HG02970 (cell line): ENCODE measurements around the gene KIR3DL2.
"Not testable (repeated sequence)": the region's sequence is repeated elsewhere in the genome, so short reads cannot be mapped to it uniquely, and the experiment has no call there.

ENCODE experiments used
- ATAC-seq: cut with Tn5 transposase; IDR thresholded peaks from one replicate; pipeline ENCODE4 v1.9.1; 2021; ENCODE audit warnings: mild to moderate bottlenecking, moderate library complexity, moderate number of reproducible peaks; ENCODE audit not compliant: unreplicated experiment, low FRiP score

The KIR3DL2 gene

GRCh38 chr19:54850061-54850640, at the start of gene KIR3DL2:
Gene KIR3DL2 (plus strand): TSS chr19:54850443. CDS start chr19:54850476, 33 bp downstream.
- ATAC-seq, result not testable (repeated sequence)

GRCh38 chr19:54803410-54803809, 46.8 kb upstream of the KIR3DL2 start, which contains the start of gene KIR2DL4:
Gene KIR2DL4 (plus strand): TSS chr19:54803610. CDS start chr19:54803652, 42 bp downstream.
- no peak for ATAC-seq

GRCh38 chr19:54804101-54804500, 46.1 kb upstream of the KIR3DL2 start:
- ATAC-seq, result no peak

- ATAC-seq, result no peak
Observed at GRCh38 chr19:54804571-54804970, 45.7 kb upstream of the KIR3DL2 start.

- no peak for ATAC-seq
Observed at GRCh38 chr19:54805665-54806515, 44.4 kb upstream of the KIR3DL2 start.

- ATAC-seq, result no peak
Observed at GRCh38 chr19:54806516-54806838, 43.8 kb upstream of the KIR3DL2 start.

GRCh38 chr19:54814571-54814970, 35.7 kb upstream of the KIR3DL2 start:
- ATAC-seq, result not testable (repeated sequence)

GRCh38 chr19:54816251-54816650, 34.0 kb upstream of the KIR3DL2 start, which contains the start of gene KIR3DL1:
Gene KIR3DL1 (plus strand): TSS chr19:54816468.
- ATAC-seq, result not testable (repeated sequence)

GRCh38 chr19:54817670-54818536, 32.3 kb upstream of the KIR3DL2 start:
- ATAC-seq, result no peak

GRCh38 chr19:54824416-54824815, 25.8 kb upstream of the KIR3DL2 start:
- not testable (repeated sequence) for ATAC-seq

GRCh38 chr19:54825326-54825725, 24.9 kb upstream of the KIR3DL2 start:
- ATAC-seq, result not testable (repeated sequence)

- not testable (repeated sequence) for ATAC-seq
Observed at GRCh38 chr19:54828064-54828463, 22.2 kb upstream of the KIR3DL2 start.

GRCh38 chr19:54832496-54832895, 17.7 kb upstream of the KIR3DL2 start, which contains the start of gene KIR2DS4:
Gene KIR2DS4 (plus strand): TSS chr19:54832676.
- ATAC-seq, result not testable (repeated sequence)

- ATAC-seq, result not testable (repeated sequence)
Observed at GRCh38 chr19:54835126-54835525, 15.1 kb upstream of the KIR3DL2 start.

- not testable (repeated sequence) for ATAC-seq
Observed at GRCh38 chr19:54837522-54837921, 12.7 kb upstream of the KIR3DL2 start.

GRCh38 chr19:54843171-54843570, 7.1 kb upstream of the KIR3DL2 start:
- ATAC-seq, result not testable (repeated sequence)

- no peak for ATAC-seq
Observed at GRCh38 chr19:54850930-54851329, 687 bp downstream of the KIR3DL2 start.

GRCh38 chr19:54851353-54851752, 1.1 kb downstream of the KIR3DL2 start:
- ATAC-seq, result no peak

GRCh38 chr19:54855241-54855640, 5.0 kb downstream of the KIR3DL2 start:
- not testable (repeated sequence) for ATAC-seq

GRCh38 chr19:54858476-54858875, 8.2 kb downstream of the KIR3DL2 start:
- not testable (repeated sequence) for ATAC-seq

- ATAC-seq, result not testable (repeated sequence)
Observed at GRCh38 chr19:54859421-54859820, 9.2 kb downstream of the KIR3DL2 start.
